GM18511 (cell line): ENCODE data around the gene ACAA2.

Experiments
- ATAC-seq: cut with Tn5 transposase; IDR thresholded peaks from one replicate; pipeline ENCODE4 v1.9.1; 2021; ENCODE audit warnings: mild to moderate bottlenecking, moderate library complexity; ENCODE audit not compliant: unreplicated experiment

The ACAA2 gene

DNA sequence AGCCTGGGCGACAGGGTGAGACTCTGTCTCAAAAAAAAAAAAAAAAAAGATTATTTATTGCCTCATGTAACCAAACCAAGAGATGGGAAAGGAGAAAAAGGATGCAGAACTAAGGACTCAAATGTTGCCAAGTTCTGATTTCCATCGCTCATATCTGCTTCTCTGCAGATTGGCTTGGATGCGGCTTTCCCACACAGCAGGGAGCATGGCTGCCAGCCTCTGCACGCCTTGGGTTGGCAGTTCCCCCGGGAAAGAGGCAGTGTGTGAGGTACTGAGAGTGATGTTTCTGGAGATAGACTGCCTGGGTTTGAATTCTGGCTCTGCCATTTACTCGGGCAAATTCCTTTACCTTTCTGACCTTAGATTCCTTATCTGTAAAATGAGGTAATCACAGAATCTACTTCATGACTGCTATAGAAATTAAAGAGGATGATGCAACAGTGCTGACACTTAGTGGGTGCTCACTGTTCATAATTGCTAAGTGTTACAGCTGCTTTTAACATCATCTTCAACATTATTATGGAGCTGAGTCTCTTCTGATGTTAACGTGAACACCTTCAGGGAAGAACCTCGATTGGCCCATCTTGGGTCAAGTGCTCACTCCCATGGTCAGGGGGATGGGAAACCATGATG lies 68.8 kb downstream of the ACAA2 start:
- ATAC-seq: no peak

DNA sequence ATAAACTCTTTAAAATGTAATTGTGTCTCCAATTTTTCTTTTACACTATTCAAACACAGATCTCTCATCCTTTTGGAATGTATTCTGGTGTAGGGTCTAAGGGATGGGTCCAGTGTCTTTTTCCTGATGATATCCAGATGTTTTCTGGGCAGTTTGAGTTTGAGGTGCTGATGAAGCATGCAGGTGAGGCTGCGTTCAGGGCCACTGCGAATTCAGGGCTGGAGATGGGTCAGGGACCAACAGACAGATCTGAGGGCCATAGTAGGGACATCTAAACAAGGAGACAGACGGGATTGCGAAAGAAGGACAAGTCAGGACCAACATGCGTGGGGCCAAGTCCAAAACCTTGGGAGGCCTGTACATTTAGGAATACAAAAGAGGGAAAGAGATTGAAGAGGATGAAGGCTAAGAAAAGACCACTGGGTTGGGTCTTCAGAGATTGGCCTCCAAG lies 70.2 kb downstream of the ACAA2 start:
- no peak for ATAC-seq

DNA sequence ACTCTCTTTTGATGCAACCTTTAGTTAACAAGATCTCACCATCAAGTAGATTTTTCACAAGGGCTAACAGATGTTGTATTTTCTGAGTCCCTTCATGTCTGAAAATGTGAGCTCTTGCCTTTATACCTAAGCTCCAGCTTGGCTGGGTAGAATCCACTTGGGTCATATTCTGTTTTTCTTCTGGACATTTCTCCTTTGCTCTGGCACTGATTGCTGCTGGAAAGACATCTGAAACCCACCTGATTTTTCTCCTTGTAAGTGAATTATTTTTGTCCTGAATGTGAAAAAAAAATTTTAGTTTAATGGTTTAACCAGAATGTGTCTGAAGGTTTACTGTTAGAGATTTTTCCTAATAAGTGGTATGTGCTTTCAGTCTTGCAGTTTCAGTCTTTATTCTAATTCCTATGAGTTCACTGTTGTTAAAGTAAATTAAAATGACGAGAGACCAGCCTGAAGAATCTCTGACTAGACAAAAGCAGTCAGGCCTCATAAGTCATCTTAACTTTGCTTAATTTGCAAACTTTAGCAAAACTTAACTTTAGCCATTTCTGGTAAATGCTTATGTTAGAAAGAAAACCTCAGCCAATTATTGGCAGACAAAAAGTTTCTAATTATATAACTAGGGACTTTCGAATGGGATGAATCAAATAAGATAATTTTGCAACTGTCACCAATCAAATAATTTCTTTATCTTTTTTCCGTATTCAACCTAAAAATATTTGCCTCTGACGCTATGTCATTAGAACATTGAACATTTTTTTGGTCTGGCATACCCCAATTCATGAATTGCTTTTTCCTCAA lies 70.8 kb downstream of the ACAA2 start:
- no peak for ATAC-seq

DNA sequence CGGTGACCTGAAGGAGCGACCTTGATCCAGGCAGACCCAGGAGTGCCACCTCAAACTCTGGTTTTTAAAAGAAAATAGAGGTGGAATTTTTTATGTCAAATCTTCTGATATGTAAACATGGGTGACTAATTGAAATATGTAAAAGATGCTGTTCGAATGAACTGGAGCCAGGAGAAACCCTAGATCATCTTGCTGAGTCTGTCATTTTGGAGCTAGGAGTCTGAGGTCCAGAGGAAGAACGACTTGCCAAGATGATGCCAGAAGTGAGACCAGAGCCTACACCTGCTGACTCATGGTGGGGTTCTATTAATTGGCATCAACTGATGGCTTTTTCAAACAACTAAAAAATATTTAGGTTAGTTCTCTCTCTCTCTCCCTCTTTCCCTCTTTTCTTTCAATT lies 74.1 kb downstream of the ACAA2 start:
- ATAC-seq: no peak

DNA sequence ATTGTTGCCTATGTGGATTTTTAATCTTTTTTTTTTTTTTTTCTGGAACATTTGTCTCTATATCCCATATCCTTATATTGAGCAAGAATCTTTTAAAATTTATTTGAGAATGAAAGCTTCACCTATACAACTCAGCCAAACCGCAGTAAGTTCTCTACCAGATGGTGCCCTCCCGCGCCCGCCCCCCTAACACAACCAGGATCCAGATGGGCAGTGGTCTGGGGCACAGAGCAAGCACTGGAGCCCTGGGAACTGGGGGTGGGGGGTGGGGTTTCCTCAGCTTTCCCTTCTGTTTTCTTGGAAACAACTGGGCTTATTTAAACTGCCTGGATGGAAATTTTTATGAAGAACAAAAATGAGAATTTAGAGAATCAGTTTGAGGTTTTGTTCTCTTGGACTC lies 74.6 kb downstream of the ACAA2 start:
- ATAC-seq: no peak

DNA sequence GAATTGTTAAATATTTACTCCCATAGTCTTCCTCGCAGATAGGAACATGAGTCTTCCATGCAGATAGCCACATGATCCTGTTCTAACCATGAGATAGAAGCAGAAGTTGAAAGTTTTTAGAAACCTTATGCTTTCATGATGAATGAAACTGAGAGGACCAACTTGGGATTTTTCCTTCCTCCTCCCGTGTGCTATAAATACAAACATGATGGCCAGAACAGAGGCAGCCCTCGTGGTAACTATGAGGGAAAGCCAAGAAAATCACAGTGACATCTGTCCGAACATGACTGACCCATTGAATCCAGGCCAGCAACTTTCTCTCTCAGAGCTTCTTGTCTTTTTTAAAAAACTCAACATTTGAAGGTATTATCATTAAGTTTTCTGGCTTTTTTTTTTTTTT lies 78.5 kb downstream of the ACAA2 start:
- ATAC-seq: no peak

DNA sequence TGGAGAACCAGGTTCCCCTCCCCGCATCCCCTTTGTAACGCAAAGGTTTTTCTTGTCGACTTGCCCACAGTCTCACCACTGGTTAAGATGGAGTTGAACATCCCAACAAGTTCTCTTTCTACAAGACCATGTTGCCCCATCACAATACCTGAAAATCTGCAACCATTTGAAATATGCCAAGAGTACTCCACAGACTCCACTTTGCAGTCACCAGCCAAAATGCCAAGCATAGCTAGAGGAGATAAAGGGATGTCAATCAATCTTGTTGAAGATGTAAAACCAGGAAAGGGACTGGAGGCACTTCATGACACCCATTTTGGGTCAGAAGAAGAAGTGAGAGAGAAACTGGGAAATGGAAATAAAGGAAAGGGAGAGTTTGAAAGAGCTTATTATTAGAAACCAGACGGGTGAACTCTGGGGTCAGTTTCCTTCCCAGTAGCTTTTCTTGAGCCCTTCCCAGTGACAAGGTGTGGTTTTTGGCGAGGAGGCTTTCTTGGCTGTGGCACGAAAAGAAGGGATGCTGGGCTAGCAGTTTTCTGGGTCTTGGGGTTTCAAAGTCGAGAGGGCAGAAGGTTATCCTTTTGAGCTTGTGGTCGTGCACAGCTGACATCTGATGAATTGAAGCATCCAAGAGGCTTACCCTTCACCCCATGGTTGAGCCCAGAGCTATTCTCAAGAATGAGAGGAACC lies 79.3 kb downstream of the ACAA2 start:
- ATAC-seq: no peak

DNA sequence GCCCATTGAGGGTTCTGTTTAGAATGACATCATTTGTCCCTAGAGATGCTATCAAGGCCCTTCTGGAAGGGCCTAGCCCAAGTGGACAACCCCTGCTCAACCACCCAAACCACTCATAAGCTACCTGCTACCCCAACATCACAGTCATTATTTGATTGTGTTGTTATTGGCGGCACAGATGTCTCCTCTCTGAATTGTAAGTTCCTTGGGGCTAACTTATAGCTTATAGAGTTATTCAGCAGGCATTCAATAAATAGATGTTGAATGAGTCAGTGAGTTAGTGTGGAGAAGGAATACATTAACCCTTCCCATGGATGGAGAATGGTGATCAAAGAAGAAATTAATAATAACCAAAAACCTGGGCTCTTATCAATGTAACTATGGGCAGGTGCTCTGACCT lies 80.0 kb downstream of the ACAA2 start:
- no peak for ATAC-seq
